Measurements from ENCODE around the gene CNGB1. TPM values are rescaled to one million over a fixed set of nuclear protein-coding genes. Genes with fewer than 3 reads are reported as not detected.

CNGB1 gene
- polyA plus RNA-seq, 1 donor from 2014 or later: 20.7 TPM

- Histone ChIP-seq H3K36me3 (ENCODE audit: insufficient read depth, low read length) (no peaks in the 10 kb centered on the region), H3K27ac (ENCODE audit: low read length) (no peak overlapping the region)
- TF ChIP-seq EP300 (conservative IDR thresholded peaks at IDR 0.05; ENCODE audit: poor library complexity, severe bottlenecking) (no peak), TAF1 (IDR thresholded peaks at IDR 0.05; ENCODE audit: low read depth) (no peak), MXI1 (conservative IDR thresholded peaks at IDR 0.05; ENCODE audit: poor library complexity, severe bottlenecking) (no peak)
These were observed 609 bp downstream of the CNGB1 start for GRCh38 chr16:57970319-57970718.

GRCh38 chr16:57969451-57970123, 1.3 kb downstream of the CNGB1 start:
- no peaks in the 10 kb centered on the region for H4K20me1 ChIP-seq (ENCODE audit: insufficient read depth)
- no peak overlapping the region for H3K27ac ChIP-seq (ENCODE audit: low read length)
- H3K9me2 ChIP-seq (ENCODE audit: insufficient read depth, low read length): no peaks in the 10 kb centered on the region
- H3K9ac ChIP-seq (ENCODE audit: low read length): no peak overlapping the region
- no peak overlapping the region for H2AFZ ChIP-seq (ENCODE audit: low read depth, low read length)
- H3K27me3 ChIP-seq (ENCODE audit: insufficient read depth, low read depth, low read length): no peaks in the 10 kb centered on the region
- TF ChIP-seq SMC3 (conservative IDR thresholded peaks at IDR 0.05; ENCODE audit: poor library complexity): no peak
- TF ChIP-seq CTCF (IDR thresholded peaks at IDR 0.05; ENCODE audit: poor library complexity, severe bottlenecking): no peak
- no peak for TF ChIP-seq POLR2AphosphoS5 (IDR thresholded peaks at IDR 0.05)
- TF ChIP-seq RAD21 (conservative IDR thresholded peaks at IDR 0.05): no peak
- no peak for TF ChIP-seq EP300 (conservative IDR thresholded peaks at IDR 0.05; ENCODE audit: poor library complexity, severe bottlenecking)
- TF ChIP-seq REST (IDR thresholded peaks at IDR 0.05; ENCODE audit: borderline replicate concordance): no peak
- no peak for TF ChIP-seq MXI1 (conservative IDR thresholded peaks at IDR 0.05; ENCODE audit: poor library complexity, severe bottlenecking)
- no peak for TF ChIP-seq EZH2 (IDR thresholded peaks at IDR 0.05; ENCODE audit: borderline replicate concordance, insufficient read depth, low read length, poor library complexity, severe bottlenecking)
- no peak for TF ChIP-seq TAF1 (IDR thresholded peaks at IDR 0.05; ENCODE audit: low read depth)
- no peaks in the 10 kb centered on the region for H3F3A ChIP-seq (ENCODE audit: insufficient read depth, low read length, poor library complexity, severe bottlenecking)
- no peaks in the 10 kb centered on the region for H3K9me3 ChIP-seq (ENCODE audit: low read length)
- no peaks in the 10 kb centered on the region for H3K36me3 ChIP-seq (ENCODE audit: insufficient read depth, low read length)
- no peak overlapping the region for H3K4me3 ChIP-seq (ENCODE audit: low read length)
- H3K79me2 ChIP-seq (replicated peaks; ENCODE audit: insufficient read depth, low read length): no peaks in the 10 kb centered on the region
- H3K4me2 ChIP-seq (ENCODE audit: low read length): no peak overlapping the region

More at GRCh38 chr16:57970319-57970718, 609 bp downstream of the CNGB1 start:
- Histone ChIP-seq H3F3A (ENCODE audit: insufficient read depth, low read length, poor library complexity, severe bottlenecking) (no peaks in the 10 kb centered on the region), H3K9me3 (ENCODE audit: low read length) (no peaks in the 10 kb centered on the region), H3K27me3 (ENCODE audit: insufficient read depth, low read depth, low read length) (no peaks in the 10 kb centered on the region), H3K4me2 (ENCODE audit: low read length) (no peak overlapping the region), H4K20me1 (ENCODE audit: insufficient read depth) (no peaks in the 10 kb centered on the region), H3K9me2 (ENCODE audit: insufficient read depth, low read length) (no peaks in the 10 kb centered on the region), H2AFZ (ENCODE audit: low read depth, low read length) (no peak overlapping the region), H3K9ac (ENCODE audit: low read length) (no peak overlapping the region), H3K4me3 (ENCODE audit: low read length) (no peak overlapping the region), H3K79me2 (replicated peaks; ENCODE audit: insufficient read depth, low read length) (no peaks in the 10 kb centered on the region)

All from neural cell (in vitro differentiated cells).